Suppressor macrophage treated with lipopolysaccharide for 1 hour (primary cell): ENCODE results near the gene MYOZ2.

Source experiments
- DNase-seq, 3 donors: peaks; one replicate each; pipeline ENCODE4 v3.0.0-alpha.2; 2020 to 2022

Gene MYOZ2

GRCh38 chr4:119204916-119205315 lies 69.3 kb downstream of the MYOZ2 start:
- peak in 1 of 3 donors; percentile 29 for DNase-seq

GRCh38 chr4:119205690-119206089 lies 70.1 kb downstream of the MYOZ2 start:
- DNase-seq, result no peak

GRCh38 chr4:119206178-119206577 lies 70.5 kb downstream of the MYOZ2 start:
- DNase-seq, result no peak

DNA sequence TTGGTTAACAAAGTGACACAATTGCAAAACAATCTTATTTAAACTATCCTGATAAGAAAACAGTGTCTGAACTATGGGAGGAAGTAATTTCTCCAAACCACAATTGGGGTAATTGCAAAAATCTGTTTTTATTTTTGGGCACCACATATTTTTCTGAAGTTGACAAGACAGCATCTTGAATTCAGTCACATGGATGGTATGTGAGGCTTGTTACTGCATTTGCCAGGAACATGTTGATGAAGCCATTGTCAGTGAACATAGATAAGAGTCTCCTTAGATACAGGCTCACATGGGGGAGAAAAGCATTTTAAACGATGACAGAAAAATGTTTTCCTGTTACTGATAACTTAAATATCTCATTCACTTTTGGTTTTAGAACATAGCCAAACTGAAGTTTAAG lies 71.4 kb downstream of the MYOZ2 start:
- no peak for DNase-seq

GRCh38 chr4:119209077-119209476 lies 73.4 kb downstream of the MYOZ2 start:
- peak; percentile 82 to 97 (median 94) for DNase-seq

- DNase-seq, result peak in 1 of 3 donors; percentile 24
Measured at GRCh38 chr4:119209586-119209985, 74.0 kb downstream of the MYOZ2 start.

DNA sequence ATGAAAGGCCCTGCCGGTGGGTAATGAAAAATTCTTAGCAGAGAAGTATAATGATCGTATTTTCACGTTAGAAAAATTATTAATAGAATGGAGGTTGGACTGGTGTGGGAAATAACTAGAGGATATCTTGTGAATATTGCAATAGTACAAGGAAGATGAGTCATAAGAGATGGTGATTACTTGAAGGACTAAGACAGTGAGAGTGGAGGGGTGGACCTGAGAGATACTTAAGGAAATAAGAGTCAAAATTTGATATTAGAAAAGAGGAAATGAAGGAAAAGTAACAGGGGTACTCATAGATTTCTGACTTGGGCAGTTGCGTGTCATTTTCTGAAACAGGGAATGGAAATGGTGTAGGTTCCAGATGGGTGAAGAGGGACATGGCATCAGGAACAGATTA lies 75.1 kb downstream of the MYOZ2 start:
- DNase-seq, result peak; percentile 39 to 70 (median 68)

DNA sequence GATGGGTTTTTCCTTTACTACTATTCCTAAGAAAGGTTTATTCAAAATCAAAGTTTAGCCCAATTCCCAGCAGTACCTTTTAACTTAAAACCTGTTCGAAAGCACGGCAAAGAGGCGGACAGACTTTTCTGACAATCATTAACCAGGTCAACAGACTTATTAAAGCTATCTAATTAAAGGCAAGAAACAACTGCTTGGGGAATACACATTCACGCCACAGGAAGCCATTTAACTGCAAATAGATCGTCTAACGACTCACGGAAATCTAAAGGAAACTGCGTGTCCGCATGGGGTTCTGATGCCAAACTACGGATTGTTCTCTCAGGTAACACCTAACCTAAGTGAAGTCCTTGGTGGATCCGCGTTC lies 76.2 kb downstream of the MYOZ2 start:
- no peak for DNase-seq

DNA sequence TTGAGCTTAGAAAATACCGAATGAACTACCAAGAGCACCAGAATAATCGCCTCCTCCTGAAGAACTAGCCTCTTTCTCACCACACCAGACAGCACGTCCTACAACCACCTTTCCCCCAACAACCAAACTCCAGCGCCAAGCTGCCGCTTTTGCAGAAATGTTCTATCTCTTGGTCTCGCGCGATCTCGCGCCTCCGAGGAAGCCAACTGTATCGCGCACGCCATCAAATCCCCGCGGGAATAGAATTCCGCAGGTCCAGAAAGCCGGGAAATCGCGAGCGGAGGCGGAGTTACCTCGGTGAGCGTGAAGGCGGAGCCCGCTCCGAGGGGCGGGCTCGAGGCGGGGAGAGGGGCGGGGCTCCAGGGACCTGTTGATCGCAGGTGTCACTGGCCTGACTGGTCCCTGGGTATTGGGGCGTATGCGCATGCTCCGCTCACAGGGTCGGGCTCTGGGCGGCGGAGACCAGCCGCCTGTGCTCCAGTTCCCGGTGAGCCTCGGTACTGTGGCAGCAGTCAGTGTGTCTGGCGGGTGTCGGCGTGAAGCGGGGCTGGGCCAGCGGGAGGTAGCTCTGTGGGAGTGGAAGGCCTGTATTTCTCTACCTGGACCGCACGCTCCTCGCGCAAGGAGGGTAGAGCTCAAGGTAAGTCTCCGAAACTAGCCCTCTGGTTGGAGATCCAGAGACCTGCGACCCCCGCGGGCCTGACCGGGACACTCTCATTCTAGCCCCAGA lies 76.8 kb downstream of the MYOZ2 start, which contains the start of gene USP53:
Gene USP53 (plus strand): TSS at position 480 of the 730 bp plus-strand sequence. CDS start 27,047 bp downstream, outside the sequence.
- DNase-seq, result peak; percentile 94 to 95 (median 95)

- peak; percentile 83 to 88 (median 87) for DNase-seq
Measured at GRCh38 chr4:119212964-119213606, 77.5 kb downstream of the MYOZ2 start.

- no peak for DNase-seq
Measured at GRCh38 chr4:119218093-119218492, 82.5 kb downstream of the MYOZ2 start.

DNA sequence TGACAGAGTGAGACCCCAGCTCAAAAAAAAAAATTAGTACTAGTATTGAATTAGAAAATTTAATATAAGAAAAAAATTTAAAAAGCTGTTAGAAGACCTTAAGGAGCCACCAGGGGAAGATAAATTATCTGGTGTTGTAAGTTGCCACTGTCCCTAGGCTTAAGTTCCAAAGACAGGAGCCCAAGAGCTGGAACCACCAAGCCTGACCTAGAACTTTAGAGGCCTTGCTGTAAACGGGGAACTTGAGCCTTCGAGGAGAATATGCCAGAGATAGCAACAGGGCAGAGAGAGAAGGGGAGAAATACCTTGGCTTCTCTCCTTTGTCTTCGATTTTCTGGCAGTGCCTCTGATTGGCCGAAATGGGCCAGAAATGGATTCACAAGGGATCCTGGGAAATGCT lies 85.8 kb downstream of the MYOZ2 start:
- DNase-seq, result no peak

DNA sequence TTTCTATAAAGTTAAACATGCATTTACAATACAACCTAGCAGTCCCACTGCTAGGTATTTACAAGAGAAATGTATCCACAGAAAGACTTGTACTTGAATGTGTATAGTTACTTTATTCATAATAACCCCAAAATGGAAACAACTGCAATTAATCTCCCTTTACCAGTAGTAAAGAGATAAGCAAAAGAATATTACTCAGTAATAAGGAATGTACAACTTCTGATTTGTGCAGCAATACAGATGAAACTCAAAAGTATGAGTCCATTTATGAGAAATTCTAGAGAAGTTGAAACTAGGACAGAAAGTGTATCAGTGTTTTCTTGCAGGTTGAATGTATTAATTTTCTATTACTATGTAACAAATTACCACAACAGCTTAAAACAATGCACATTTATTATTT lies 92.1 kb downstream of the MYOZ2 start:
- no peak for DNase-seq

DNA sequence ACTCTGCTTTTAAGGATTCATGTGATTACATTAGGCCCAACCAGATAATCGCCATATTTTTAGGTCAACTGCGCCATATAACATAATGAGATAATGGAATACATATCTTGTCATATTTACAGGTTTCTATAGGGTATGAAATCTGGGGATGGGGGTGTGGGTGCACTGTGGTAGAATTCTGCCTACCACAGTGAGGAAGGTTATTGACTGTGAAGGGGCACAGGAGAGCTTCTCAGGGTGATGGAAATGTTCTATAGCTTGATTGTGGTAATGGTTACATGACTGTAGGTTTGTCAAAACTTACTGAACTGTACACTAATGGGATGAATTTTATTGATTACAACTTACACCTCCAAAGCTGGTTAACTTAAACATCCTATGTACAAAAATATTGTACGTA lies 92.8 kb downstream of the MYOZ2 start:
- DNase-seq, result no peak

- no peak for DNase-seq
Measured at GRCh38 chr4:119229908-119230687, 94.5 kb downstream of the MYOZ2 start.

DNA sequence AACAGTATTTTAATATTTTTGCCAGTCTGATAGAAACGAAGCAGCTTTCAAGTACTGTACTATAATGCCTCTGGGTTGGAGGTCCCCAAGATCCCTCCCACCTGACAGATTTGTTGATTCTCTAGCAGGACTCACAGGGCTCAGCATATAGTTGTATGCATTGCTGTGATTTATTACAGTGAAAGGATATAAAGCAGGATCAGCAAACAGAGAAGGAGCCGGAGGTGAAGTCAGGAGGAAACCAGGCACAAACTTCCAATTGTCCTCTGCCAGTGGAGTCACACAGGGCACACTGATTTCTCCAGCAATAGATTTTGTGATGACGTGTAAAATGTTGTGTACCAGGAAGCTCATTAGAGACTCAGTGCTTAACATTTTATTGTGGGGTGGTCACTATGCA lies 95.9 kb downstream of the MYOZ2 start:
- DNase-seq, result no peak

GRCh38 chr4:119232286-119232685 lies 96.7 kb downstream of the MYOZ2 start:
- no peak for DNase-seq

DNA sequence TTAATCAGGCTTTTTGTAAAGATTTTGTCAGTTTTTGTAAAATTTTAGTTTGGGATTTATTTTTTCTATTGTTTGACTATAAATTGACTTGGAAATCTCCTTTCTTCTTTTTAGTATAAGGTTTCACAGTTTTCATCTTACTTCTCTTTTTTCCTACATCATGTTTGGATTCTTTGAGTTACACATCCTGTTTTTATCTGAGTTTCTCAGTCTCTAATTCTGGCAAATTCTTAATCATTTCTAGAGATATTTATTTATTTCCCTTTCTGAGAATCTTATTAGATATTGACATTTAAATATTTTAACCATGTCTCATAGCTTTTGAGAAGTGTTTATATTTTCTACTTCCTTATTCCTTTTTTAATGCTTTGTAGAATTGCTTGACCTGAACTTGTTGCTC lies 97.6 kb downstream of the MYOZ2 start:
- DNase-seq, result peak in 2 of 3 donors; percentile 42 to 61

DNA sequence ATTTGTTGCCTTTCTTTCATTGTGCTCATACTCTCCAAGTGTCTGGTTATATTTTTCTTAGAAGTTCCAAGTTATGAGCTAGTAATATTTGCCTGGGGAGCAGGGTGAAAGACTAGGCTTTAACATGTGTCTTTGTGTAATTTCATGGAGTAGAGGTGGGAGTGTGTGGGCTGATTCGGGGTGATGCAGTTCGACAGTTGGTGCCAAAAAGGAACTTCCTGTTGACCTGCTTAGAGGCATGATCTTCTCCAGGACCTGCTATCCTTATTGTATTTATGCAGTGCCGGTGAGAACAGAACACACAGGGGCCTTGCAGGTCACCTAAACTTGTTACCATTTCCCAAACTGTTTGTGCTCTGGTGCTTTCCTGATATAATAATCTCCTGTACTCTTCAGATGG lies 98.1 kb downstream of the MYOZ2 start:
- DNase-seq, result peak; percentile 29 to 47 (median 41)

- DNase-seq, result no peak
Measured at GRCh38 chr4:119237201-119237600, 101.6 kb downstream of the MYOZ2 start.
